ENCODE measurements around the gene DGLUCY.
"Not testable (repeated sequence)": the region's sequence is repeated elsewhere in the genome, so short reads cannot be mapped to it uniquely, and the experiment has no call there.

Gene DGLUCY

DNA sequence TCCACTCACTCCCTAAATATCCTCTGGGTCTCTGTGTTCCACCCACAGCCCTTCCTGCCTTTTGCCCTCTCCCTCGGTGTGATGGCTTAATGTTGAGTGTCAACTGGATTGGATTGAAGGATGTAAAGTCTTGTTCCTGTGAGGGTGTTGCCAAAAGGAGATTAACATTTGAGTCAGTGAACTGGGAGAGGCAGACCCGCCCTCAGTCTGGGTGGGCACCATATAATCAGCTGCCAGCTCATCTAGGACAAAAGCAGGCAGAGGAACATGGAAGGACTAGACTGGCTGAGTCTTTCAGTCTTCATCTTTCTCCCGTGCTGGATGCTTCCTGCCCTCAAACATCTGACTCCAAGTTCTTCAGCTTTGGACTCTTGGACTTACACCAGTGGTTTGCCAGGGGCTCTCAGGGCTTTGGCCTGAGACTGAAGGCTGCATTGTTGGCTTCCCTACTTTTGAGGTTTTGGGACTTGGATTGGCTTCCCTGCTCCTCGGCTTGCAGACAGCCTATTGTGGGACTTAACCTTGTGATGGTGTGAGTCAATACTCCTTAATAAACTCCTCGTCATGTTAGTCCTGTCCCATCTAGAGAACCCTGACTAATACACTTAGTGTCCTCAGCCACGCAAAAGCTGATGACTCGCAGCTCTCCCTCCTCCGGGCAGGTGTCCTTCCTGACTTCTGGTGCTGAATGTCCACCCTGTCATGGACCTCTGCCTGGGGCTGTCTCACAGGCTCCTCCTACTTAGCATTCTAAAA lies 5.9 kb downstream of the DGLUCY start:
- no peak overlapping the region for H3K4me2 ChIP-seq (ENCODE audit: low read length)
- TF ChIP-seq EZH2phosphoT487 (IDR thresholded peaks at IDR 0.05; ENCODE audit: borderline replicate concordance, low read length) (no peak), CTCF (IDR thresholded peaks at IDR 0.05; ENCODE audit: low read depth, low read length, poor library complexity, severe bottlenecking) (no peak)

DNA sequence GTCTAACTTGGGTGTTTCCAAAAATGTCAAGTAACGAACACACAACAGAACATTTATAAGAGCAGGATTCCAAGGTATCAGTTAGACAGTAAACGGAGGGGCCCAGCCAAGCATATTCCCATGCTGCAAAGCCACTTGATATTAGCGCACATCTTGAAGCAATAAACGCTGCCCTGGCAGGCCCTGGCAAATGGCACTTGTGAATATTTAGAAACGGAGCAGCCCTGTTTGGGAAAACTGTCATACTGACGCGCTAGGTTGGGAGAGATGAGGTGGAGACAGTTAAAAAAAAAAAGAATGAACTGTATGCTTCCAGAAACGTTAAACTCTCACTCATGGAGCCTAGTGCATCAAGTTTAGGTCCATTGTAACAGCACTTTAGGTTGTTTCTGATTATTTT lies 9.3 kb downstream of the DGLUCY start:
- no peaks in the 10 kb centered on the region for H3K27me3 ChIP-seq (ENCODE audit: control insufficient read depth, low read length)
- no peak overlapping the region for H3K27ac ChIP-seq (ENCODE audit: low read depth, low read length)
- H3K36me3 ChIP-seq (ENCODE audit: control insufficient read depth, low read length): peaks cover 9% of the 10 kb centered on the region; the same call in 1 of the 2 replicates
- H4K20me1 ChIP-seq (ENCODE audit: control insufficient read depth, insufficient read depth, low read depth, low read length): no peaks in the 10 kb centered on the region
- H3K4me2 ChIP-seq (ENCODE audit: low read length): no peak overlapping the region
- no peak overlapping the region for H3K4me3 ChIP-seq (ENCODE audit: low read length)
- H3K9me2 ChIP-seq (replicated peaks; ENCODE audit: control insufficient read depth, low read length): no peaks in the 10 kb centered on the region
- H3K4me1 ChIP-seq (ENCODE audit: control insufficient read depth, low read length): peaks cover 12% of the 10 kb centered on the region
- TF ChIP-seq EZH2phosphoT487 (IDR thresholded peaks at IDR 0.05; ENCODE audit: borderline replicate concordance, low read length) (no peak), CTCF (IDR thresholded peaks at IDR 0.05; ENCODE audit: low read depth, low read length, poor library complexity, severe bottlenecking) (no peak)
- H3F3A ChIP-seq (ENCODE audit: control insufficient read depth, insufficient read depth): no peaks in the 10 kb centered on the region
- no peaks in the 10 kb centered on the region; the same call in 1 of the 2 replicates for H3K79me2 ChIP-seq (ENCODE audit: control insufficient read depth, low read length)
- no peaks in the 10 kb centered on the region for H3K9me3 ChIP-seq (ENCODE audit: control insufficient read depth, insufficient read depth, low read length)

More for the DNA sequence above, 5.9 kb downstream of the DGLUCY start:
- Histone ChIP-seq H3K9me2 (replicated peaks; ENCODE audit: control insufficient read depth, low read length) (no peaks in the 10 kb centered on the region), H3K9me3 (ENCODE audit: control insufficient read depth, insufficient read depth, low read length) (no peaks in the 10 kb centered on the region), H3K27me3 (ENCODE audit: control insufficient read depth, low read length) (no peaks in the 10 kb centered on the region), H3F3A (ENCODE audit: control insufficient read depth, insufficient read depth) (peaks cover 3% of the 10 kb centered on the region; the same call in 1 of the 2 replicates), H3K79me2 (ENCODE audit: control insufficient read depth, low read length) (peaks cover 19% of the 10 kb centered on the region), H4K20me1 (ENCODE audit: control insufficient read depth, insufficient read depth, low read depth, low read length) (no peaks in the 10 kb centered on the region), H3K4me1 (ENCODE audit: control insufficient read depth, low read length) (peaks cover 23% of the 10 kb centered on the region), H3K27ac (ENCODE audit: low read depth, low read length) (no peak overlapping the region), H3K36me3 (ENCODE audit: control insufficient read depth, low read length) (peaks cover 3% of the 10 kb centered on the region), H3K4me3 (ENCODE audit: low read length) (no peak overlapping the region)

- H3K36me3 ChIP-seq (ENCODE audit: control insufficient read depth, low read length); H3K79me2 ChIP-seq (ENCODE audit: control insufficient read depth, low read length); H4K20me1 ChIP-seq (ENCODE audit: control insufficient read depth, insufficient read depth, low read depth, low read length); H3K4me2 ChIP-seq (ENCODE audit: low read length); H3F3A ChIP-seq (ENCODE audit: control insufficient read depth, insufficient read depth); H3K4me3 ChIP-seq (ENCODE audit: low read length); H3K9me3 ChIP-seq (ENCODE audit: control insufficient read depth, insufficient read depth, low read length); H3K27ac ChIP-seq (ENCODE audit: low read depth, low read length); H3K9me2 ChIP-seq (replicated peaks; ENCODE audit: control insufficient read depth, low read length); H3K27me3 ChIP-seq (ENCODE audit: control insufficient read depth, low read length): not testable (repeated sequence)
- H3K4me1 ChIP-seq (ENCODE audit: control insufficient read depth, low read length): peaks cover 12% of the 10 kb centered on the region
Observed at GRCh38 chr14:91124406-91125270, 10.8 kb downstream of the DGLUCY start.

DNA sequence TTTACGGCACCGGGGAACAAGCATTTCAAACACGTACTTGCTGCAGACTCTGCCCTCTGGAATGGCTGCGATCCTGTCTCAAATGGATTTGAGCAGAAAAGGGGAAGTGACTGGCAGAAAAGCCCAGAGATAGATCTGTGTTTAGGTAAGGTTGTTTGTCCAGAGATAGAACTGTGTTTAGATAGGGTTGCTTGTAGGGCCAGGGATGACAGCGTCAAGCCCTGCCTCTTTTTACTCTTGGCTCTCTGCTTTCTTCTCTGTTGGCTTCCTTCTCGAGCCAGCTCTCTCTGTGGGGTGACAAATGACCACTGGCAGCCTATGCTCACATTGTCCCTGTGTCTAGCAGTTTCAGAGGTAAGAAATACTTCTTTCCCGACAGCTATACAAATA lies 11.4 kb downstream of the DGLUCY start:
- H3K79me2 ChIP-seq (ENCODE audit: control insufficient read depth, low read length): no peaks in the 10 kb centered on the region; the same call in 1 of the 2 replicates
- H4K20me1 ChIP-seq (ENCODE audit: control insufficient read depth, insufficient read depth, low read depth, low read length): no peaks in the 10 kb centered on the region
- no peaks in the 10 kb centered on the region for H3F3A ChIP-seq (ENCODE audit: control insufficient read depth, insufficient read depth)
- H3K27me3 ChIP-seq (ENCODE audit: control insufficient read depth, low read length): no peaks in the 10 kb centered on the region
- no peaks in the 10 kb centered on the region for H3K9me2 ChIP-seq (replicated peaks; ENCODE audit: control insufficient read depth, low read length)
- H3K27ac ChIP-seq (ENCODE audit: low read depth, low read length): no peak overlapping the region
- no peak overlapping the region for H3K4me2 ChIP-seq (ENCODE audit: low read length)
- TF ChIP-seq EZH2phosphoT487 (IDR thresholded peaks at IDR 0.05; ENCODE audit: borderline replicate concordance, low read length) (no peak), CTCF (IDR thresholded peaks at IDR 0.05; ENCODE audit: low read depth, low read length, poor library complexity, severe bottlenecking) (no peak)
- no peak overlapping the region for H3K4me3 ChIP-seq (ENCODE audit: low read length)
- H3K9me3 ChIP-seq (ENCODE audit: control insufficient read depth, insufficient read depth, low read length): no peaks in the 10 kb centered on the region
- H3K4me1 ChIP-seq (ENCODE audit: control insufficient read depth, low read length): peaks cover 12% of the 10 kb centered on the region
- H3K36me3 ChIP-seq (ENCODE audit: control insufficient read depth, low read length): peaks cover 9% of the 10 kb centered on the region; the same call in 1 of the 2 replicates
